HPDE6-E6E7 (cell line): ENCODE data around the gene ERICH3.

Source experiments
- DNase-seq: peaks from one replicate; pipeline ENCODE4 v3.0.0; 2011; ENCODE audit warnings: missing footprints; ENCODE audit errors: extremely low spot score

The ERICH3 gene

GRCh38 chr1:74673351-74674111 lies at the start of gene ERICH3:
Gene ERICH3, minus strand, starts transcription at chr1:74673792. Its CDS starts 273 bp downstream, at chr1:74673519.
- DNase-seq, result no peak

GRCh38 chr1:74717626-74718025 lies 44.0 kb upstream of the ERICH3 start:
- no peak for DNase-seq

GRCh38 chr1:74716822-74717221 lies 43.2 kb upstream of the ERICH3 start:
- no peak for DNase-seq

GRCh38 chr1:74715806-74716205 lies 42.2 kb upstream of the ERICH3 start:
- DNase-seq, result no peak

GRCh38 chr1:74715236-74715502 lies 41.6 kb upstream of the ERICH3 start:
- no peak for DNase-seq

- DNase-seq, result no peak
Measured at GRCh38 chr1:74714429-74715235, 41.0 kb upstream of the ERICH3 start.

GRCh38 chr1:74713849-74714248 lies 40.3 kb upstream of the ERICH3 start:
- no peak for DNase-seq

- no peak for DNase-seq
Measured at GRCh38 chr1:74712881-74713280, 39.3 kb upstream of the ERICH3 start.

GRCh38 chr1:74703386-74704182 lies 30.0 kb upstream of the ERICH3 start:
- DNase-seq, result no peak

- no peak for DNase-seq
Measured at GRCh38 chr1:74699331-74699730, 25.7 kb upstream of the ERICH3 start.

GRCh38 chr1:74697832-74698231 lies 24.2 kb upstream of the ERICH3 start:
- DNase-seq, result no peak

GRCh38 chr1:74693473-74693872 lies 19.9 kb upstream of the ERICH3 start:
- DNase-seq, result no peak

GRCh38 chr1:74690909-74691308 lies 17.3 kb upstream of the ERICH3 start:
- DNase-seq, result no peak

GRCh38 chr1:74690364-74690696 lies 16.7 kb upstream of the ERICH3 start:
- no peak for DNase-seq

GRCh38 chr1:74689621-74690363 lies 16.2 kb upstream of the ERICH3 start:
- no peak for DNase-seq

- no peak for DNase-seq
Measured at GRCh38 chr1:74686928-74687327, 13.3 kb upstream of the ERICH3 start.

- no peak for DNase-seq
Measured at GRCh38 chr1:74684301-74684700, 10.7 kb upstream of the ERICH3 start.

GRCh38 chr1:74683656-74684055 lies 10.1 kb upstream of the ERICH3 start:
- no peak for DNase-seq

- DNase-seq, result no peak
Measured at GRCh38 chr1:74681851-74682250, 8.3 kb upstream of the ERICH3 start.

GRCh38 chr1:74681449-74681848 lies 7.9 kb upstream of the ERICH3 start:
- DNase-seq, result no peak

GRCh38 chr1:74681001-74681400 lies 7.4 kb upstream of the ERICH3 start:
- no peak for DNase-seq

- DNase-seq, result no peak
Measured at GRCh38 chr1:74679811-74680210, 6.2 kb upstream of the ERICH3 start.
